ENCODE measurements around the gene PRKCSH.

Gene PRKCSH

DNA sequence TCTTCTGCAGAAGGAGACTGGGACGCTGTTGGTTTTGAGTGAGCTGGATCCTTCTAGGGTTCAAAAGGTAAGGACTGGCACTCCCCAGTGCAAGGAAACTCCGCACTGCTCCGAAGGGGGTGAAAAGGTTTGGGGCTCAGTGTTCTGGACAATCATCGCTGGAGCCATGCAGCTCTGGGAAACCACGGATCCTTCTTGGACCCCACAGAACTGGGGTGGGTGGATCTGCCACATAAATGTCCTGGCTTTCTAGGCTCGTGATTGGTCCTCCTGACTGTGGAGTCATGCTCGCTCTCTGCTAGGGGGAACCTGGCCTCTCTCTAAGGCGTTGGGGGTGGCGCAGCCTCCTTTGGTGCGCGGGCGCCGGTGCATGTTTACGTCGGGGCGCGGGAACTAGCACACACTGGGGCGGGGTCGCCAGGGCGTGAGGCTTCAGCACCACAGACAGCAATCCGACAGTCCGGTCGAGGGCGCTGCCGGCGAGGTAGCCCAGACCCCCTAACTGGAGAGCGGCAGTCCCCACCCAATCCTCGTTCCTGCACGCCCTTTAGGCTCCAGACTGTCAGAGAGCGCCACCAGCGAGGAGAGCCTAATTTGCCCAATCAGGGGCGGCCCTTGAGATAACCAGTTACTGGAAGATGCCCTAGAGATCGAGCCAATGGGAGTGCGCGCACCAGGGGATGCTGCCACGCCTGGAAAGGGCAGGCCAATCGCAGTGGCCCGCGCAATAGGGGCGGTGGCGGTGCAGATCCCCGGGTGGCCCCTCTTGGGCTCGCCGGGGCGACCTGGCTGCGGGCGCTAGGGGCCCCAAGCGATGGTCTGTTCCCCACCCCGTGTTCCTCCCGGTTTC is 46.3 kb downstream of the PRKCSH start (continued):
- TF ChIP-seq, protein P1, sequence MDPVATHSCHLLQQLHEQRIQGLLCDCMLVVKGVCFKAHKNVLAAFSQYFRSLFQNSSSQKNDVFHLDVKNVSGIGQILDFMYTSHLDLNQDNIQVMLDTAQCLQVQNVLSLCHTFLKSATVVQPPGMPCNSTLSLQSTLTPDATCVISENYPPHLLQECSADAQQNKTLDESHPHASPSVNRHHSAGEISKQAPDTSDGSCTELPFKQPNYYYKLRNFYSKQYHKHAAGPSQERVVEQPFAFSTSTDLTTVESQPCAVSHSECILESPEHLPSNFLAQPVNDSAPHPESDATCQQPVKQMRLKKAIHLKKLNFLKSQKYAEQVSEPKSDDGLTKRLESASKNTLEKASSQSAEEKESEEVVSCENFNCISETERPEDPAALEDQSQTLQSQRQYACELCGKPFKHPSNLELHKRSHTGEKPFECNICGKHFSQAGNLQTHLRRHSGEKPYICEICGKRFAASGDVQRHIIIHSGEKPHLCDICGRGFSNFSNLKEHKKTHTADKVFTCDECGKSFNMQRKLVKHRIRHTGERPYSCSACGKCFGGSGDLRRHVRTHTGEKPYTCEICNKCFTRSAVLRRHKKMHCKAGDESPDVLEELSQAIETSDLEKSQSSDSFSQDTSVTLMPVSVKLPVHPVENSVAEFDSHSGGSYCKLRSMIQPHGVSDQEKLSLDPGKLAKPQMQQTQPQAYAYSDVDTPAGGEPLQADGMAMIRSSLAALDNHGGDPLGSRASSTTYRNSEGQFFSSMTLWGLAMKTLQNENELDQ (tag by site-specific recombination; IDR thresholded peaks at IDR 0.05; ENCODE audit: low read depth), result no peak
- TF ChIP-seq GLI4 (tag by site-specific recombination; IDR thresholded peaks at IDR 0.05) (no peak), ZNF76 (tag by site-specific recombination; IDR thresholded peaks at IDR 0.05; ENCODE audit: borderline replicate concordance, low read depth) (no peak), PRDM1 (tag by site-specific recombination; IDR thresholded peaks at IDR 0.05) (no peak), ZNF654 (tag by site-specific recombination; IDR thresholded peaks at IDR 0.05; ENCODE audit: low read depth) (no peak), FEZF1 (tag by site-specific recombination; IDR thresholded peaks at IDR 0.05) (no peak), ZNF394 (tag by site-specific recombination; IDR thresholded peaks at IDR 0.05; ENCODE audit: borderline replicate concordance) (no peak), SP3 (tag by site-specific recombination; IDR thresholded peaks at IDR 0.05) (peak; percentile 81), ZNF174 (tag by site-specific recombination; IDR thresholded peaks at IDR 0.05) (no peak), SALL2 (tag by site-specific recombination; IDR thresholded peaks at IDR 0.05; ENCODE audit: borderline replicate concordance) (no peak), ZBTB8A (tag by site-specific recombination; IDR thresholded peaks at IDR 0.05) (peak; percentile 99), ZNF560 (tag by site-specific recombination; IDR thresholded peaks at IDR 0.05; ENCODE audit: borderline replicate concordance) (no peak)
- TF ChIP-seq, protein P2, sequence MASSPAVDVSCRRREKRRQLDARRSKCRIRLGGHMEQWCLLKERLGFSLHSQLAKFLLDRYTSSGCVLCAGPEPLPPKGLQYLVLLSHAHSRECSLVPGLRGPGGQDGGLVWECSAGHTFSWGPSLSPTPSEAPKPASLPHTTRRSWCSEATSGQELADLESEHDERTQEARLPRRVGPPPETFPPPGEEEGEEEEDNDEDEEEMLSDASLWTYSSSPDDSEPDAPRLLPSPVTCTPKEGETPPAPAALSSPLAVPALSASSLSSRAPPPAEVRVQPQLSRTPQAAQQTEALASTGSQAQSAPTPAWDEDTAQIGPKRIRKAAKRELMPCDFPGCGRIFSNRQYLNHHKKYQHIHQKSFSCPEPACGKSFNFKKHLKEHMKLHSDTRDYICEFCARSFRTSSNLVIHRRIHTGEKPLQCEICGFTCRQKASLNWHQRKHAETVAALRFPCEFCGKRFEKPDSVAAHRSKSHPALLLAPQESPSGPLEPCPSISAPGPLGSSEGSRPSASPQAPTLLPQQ (tag by site-specific recombination; IDR thresholded peaks at IDR 0.05), result no peak
- TF ChIP-seq, protein P3, sequence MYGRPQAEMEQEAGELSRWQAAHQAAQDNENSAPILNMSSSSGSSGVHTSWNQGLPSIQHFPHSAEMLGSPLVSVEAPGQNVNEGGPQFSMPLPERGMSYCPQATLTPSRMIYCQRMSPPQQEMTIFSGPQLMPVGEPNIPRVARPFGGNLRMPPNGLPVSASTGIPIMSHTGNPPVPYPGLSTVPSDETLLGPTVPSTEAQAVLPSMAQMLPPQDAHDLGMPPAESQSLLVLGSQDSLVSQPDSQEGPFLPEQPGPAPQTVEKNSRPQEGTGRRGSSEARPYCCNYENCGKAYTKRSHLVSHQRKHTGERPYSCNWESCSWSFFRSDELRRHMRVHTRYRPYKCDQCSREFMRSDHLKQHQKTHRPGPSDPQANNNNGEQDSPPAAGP (tag by site-specific recombination; IDR thresholded peaks at IDR 0.05), result no peak
- TF ChIP-seq, protein P4, sequence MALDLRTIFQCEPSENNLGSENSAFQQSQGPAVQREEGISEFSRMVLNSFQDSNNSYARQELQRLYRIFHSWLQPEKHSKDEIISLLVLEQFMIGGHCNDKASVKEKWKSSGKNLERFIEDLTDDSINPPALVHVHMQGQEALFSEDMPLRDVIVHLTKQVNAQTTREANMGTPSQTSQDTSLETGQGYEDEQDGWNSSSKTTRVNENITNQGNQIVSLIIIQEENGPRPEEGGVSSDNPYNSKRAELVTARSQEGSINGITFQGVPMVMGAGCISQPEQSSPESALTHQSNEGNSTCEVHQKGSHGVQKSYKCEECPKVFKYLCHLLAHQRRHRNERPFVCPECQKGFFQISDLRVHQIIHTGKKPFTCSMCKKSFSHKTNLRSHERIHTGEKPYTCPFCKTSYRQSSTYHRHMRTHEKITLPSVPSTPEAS (tag by site-specific recombination; IDR thresholded peaks at IDR 0.05), result peak; percentile 18; the same call in 1 of the 2 replicates
- TF ChIP-seq, protein P5, sequence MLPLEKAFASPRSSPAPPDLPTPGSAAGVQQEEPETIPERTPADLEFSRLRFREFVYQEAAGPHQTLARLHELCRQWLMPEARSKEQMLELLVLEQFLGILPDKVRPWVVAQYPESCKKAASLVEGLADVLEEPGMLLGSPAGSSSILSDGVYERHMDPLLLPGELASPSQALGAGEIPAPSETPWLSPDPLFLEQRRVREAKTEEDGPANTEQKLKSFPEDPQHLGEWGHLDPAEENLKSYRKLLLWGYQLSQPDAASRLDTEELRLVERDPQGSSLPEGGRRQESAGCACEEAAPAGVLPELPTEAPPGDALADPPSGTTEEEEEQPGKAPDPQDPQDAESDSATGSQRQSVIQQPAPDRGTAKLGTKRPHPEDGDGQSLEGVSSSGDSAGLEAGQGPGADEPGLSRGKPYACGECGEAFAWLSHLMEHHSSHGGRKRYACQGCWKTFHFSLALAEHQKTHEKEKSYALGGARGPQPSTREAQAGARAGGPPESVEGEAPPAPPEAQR (tag by site-specific recombination; IDR thresholded peaks at IDR 0.05), result no peak
- TF ChIP-seq, protein P6, sequence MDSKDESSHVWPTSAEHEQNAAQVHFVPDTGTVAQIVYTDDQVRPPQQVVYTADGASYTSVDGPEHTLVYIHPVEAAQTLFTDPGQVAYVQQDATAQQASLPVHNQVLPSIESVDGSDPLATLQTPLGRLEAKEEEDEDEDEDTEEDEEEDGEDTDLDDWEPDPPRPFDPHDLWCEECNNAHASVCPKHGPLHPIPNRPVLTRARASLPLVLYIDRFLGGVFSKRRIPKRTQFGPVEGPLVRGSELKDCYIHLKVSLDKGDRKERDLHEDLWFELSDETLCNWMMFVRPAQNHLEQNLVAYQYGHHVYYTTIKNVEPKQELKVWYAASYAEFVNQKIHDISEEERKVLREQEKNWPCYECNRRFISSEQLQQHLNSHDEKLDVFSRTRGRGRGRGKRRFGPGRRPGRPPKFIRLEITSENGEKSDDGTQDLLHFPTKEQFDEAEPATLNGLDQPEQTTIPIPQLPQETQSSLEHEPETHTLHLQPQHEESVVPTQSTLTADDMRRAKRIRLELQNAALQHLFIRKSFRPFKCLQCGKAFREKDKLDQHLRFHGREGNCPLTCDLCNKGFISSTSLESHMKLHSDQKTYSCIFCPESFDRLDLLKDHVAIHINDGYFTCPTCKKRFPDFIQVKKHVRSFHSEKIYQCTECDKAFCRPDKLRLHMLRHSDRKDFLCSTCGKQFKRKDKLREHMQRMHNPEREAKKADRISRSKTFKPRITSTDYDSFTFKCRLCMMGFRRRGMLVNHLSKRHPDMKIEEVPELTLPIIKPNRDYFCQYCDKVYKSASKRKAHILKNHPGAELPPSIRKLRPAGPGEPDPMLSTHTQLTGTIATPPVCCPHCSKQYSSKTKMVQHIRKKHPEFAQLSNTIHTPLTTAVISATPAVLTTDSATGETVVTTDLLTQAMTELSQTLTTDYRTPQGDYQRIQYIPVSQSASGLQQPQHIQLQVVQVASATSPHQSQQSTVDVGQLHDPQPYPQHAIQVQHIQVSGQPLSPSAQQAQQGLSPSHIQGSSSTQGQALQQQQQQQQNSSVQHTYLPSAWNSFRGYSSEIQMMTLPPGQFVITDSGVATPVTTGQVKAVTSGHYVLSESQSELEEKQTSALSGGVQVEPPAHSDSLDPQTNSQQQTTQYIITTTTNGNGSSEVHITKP (tag by site-specific recombination; IDR thresholded peaks at IDR 0.05), result peak; percentile 90
- TF ChIP-seq, protein P7, sequence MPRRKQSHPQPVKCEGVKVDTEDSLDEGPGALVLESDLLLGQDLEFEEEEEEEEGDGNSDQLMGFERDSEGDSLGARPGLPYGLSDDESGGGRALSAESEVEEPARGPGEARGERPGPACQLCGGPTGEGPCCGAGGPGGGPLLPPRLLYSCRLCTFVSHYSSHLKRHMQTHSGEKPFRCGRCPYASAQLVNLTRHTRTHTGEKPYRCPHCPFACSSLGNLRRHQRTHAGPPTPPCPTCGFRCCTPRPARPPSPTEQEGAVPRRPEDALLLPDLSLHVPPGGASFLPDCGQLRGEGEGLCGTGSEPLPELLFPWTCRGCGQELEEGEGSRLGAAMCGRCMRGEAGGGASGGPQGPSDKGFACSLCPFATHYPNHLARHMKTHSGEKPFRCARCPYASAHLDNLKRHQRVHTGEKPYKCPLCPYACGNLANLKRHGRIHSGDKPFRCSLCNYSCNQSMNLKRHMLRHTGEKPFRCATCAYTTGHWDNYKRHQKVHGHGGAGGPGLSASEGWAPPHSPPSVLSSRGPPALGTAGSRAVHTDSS (tag by site-specific recombination; IDR thresholded peaks at IDR 0.05), result no peak
- TF ChIP-seq, protein P8, sequence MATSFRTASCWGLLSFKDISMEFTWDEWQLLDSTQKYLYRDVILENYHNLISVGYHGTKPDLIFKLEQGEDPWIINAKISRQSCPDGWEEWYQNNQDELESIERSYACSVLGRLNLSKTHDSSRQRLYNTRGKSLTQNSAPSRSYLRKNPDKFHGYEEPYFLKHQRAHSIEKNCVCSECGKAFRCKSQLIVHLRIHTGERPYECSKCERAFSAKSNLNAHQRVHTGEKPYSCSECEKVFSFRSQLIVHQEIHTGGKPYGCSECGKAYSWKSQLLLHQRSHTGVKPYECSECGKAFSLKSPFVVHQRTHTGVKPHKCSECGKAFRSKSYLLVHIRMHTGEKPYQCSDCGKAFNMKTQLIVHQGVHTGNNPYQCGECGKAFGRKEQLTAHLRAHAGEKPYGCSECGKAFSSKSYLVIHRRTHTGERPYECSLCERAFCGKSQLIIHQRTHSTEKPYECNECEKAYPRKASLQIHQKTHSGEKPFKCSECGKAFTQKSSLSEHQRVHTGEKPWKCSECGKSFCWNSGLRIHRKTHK (tag by site-specific recombination; IDR thresholded peaks at IDR 0.05), result no peak
- TF ChIP-seq, protein P9, sequence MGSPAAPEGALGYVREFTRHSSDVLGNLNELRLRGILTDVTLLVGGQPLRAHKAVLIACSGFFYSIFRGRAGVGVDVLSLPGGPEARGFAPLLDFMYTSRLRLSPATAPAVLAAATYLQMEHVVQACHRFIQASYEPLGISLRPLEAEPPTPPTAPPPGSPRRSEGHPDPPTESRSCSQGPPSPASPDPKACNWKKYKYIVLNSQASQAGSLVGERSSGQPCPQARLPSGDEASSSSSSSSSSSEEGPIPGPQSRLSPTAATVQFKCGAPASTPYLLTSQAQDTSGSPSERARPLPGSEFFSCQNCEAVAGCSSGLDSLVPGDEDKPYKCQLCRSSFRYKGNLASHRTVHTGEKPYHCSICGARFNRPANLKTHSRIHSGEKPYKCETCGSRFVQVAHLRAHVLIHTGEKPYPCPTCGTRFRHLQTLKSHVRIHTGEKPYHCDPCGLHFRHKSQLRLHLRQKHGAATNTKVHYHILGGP (tag by site-specific recombination; IDR thresholded peaks at IDR 0.05), result no peak
